Esophagus squamous epithelium (tissue), 4 donors: ENCODE data around the gene HTR2B.

Source experiments
- CTCF ChIP-seq, 6 experiments: fragments of 450-650 bp in 4 of 6; fragments of 200-600 bp in 2 of 6; sonication (generic) in 2 of 6; IDR thresholded peaks; one replicate each; pipeline ENCODE4 v1.5.1; 2016 to 2019; ENCODE audit warnings: antibody characterized with exemption in 6 of 6, mild to moderate bottlenecking in 4 of 6, moderate library complexity in 4 of 6
- POLR2A ChIP-seq, 4 donors: fragments of 450-650 bp; IDR thresholded peaks; one replicate each; pipeline ENCODE4 v1.6.1; 2017; ENCODE audit warnings: antibody characterized with exemption in 4 of 4, mild to moderate bottlenecking in 4 of 4, moderate library complexity in 3 of 4

DNA sequence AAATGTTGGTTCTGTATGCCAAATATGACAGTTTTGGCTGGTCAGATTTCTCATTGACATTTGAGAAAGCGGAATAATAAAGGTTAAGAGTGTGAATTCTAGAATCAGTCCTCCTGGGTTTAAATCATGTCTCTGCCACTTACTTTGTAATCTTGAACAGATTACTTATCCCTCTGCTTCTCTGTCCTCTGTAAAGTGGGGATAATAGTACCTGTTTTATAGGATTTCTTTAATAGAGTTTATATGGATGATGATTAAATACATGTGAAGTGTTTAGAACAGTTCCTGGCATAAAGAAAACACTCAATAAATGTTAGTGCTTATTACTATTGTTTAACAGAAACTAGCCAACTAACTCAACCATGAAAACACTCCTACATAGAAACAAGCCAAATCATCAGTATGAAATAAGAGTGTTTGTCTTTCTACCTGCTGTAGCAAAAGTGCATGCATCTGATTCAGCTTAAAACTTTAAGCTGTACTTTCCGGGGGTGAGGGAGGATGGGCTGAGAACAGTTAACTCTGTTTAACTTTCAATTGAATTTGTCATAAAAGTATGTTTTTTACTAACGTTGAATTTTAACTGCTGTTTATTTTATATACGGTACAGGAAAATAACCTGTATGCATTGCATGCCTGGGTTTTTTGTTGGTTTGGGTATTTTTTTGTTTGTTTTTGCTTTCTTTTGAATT, 6.8 kb downstream of the HTR2B start:
- no peak for TF ChIP-seq CTCF (IDR thresholded peaks at IDR 0.05)
- no peak for TF ChIP-seq POLR2A (IDR thresholded peaks at IDR 0.05)
